Kidney epithelial cell (primary cell): ENCODE data around the gene LRP2. TPM values are rescaled to one million over a fixed set of nuclear protein-coding genes. Genes with fewer than 3 reads are reported as not detected.
"Not testable (repeated sequence)": the region's sequence is repeated elsewhere in the genome, so short reads cannot be mapped to it uniquely, and the experiment has no call there.

Experiments used
- DNase-seq: peaks from one replicate; pipeline ENCODE4 v3.0.0-alpha.2; 2010; ENCODE audit warnings: low read depth
- H3K27me3 ChIP-seq: 2 replicates; pipeline ENCODE4 v1.6.0; 2011; ENCODE audit warnings: low read length; ENCODE audit not compliant: control insufficient read depth, insufficient read depth
- H3K36me3 ChIP-seq: 2 replicates; pipeline ENCODE4 v1.5.1; 2011; ENCODE audit warnings: low read length; ENCODE audit not compliant: control insufficient read depth, insufficient read depth
- H3K4me3 ChIP-seq: 2 replicates; pipeline ENCODE4 v1.5.1; 2011; ENCODE audit warnings: low read depth, mild to moderate bottlenecking, control low read depth, low read length
- CTCF ChIP-seq: IDR thresholded peaks from 2 replicates; pipeline ENCODE4 v1.5.1; 2011; ENCODE audit warnings: mild to moderate bottlenecking, moderate library complexity, low read length, control low read depth, inconsistent platforms; ENCODE audit not compliant: insufficient read depth, poor library complexity, severe bottlenecking
- total RNA-seq: library from RNA; depleted of rRNA; stranded (reverse); fragments of >200 nt; gene quantifications from 2 replicates; pipeline ENCODE4 v1.2.3, GENCODE V29; 2015

The LRP2 gene
- total RNA-seq, 1 donor from 2014 or later, result 1.4 TPM

GRCh38 chr2:169323841-169324240, 38.5 kb downstream of the LRP2 start:
- Histone ChIP-seq H3K4me3 (no peak overlapping the region), H3K36me3 (no peaks in the 10 kb centered on the region), H3K27me3 (peaks cover 2% of the 10 kb centered on the region)
- DNase-seq, result no peak
- TF ChIP-seq CTCF, result no peak

GRCh38 chr2:169320561-169320960, 41.8 kb downstream of the LRP2 start:
- H3K27me3 ChIP-seq, result peaks cover 2% of the 10 kb centered on the region
- no peak for DNase-seq
- H3K36me3 ChIP-seq, result no peaks in the 10 kb centered on the region
- no peak for TF ChIP-seq CTCF
- no peak overlapping the region for H3K4me3 ChIP-seq

GRCh38 chr2:169315357-169315756, 47.0 kb downstream of the LRP2 start:
- no peak for TF ChIP-seq CTCF
- no peak overlapping the region for H3K4me3 ChIP-seq
- no peak for DNase-seq
- H3K36me3 ChIP-seq, result no peaks in the 10 kb centered on the region
- H3K27me3 ChIP-seq, result no peaks in the 10 kb centered on the region

- not testable (repeated sequence) for DNase-seq, H3K36me3 ChIP-seq, H3K27me3 ChIP-seq, H3K4me3 ChIP-seq
Observed at GRCh38 chr2:169308349-169308748, 54.0 kb downstream of the LRP2 start.

- not testable (repeated sequence) for DNase-seq
Observed at GRCh38 chr2:169304689-169305088, 57.6 kb downstream of the LRP2 start.

GRCh38 chr2:169303579-169304305, 58.6 kb downstream of the LRP2 start:
- no peaks in the 10 kb centered on the region for H3K36me3 ChIP-seq
- H3K4me3 ChIP-seq, result no peak overlapping the region
- no peaks in the 10 kb centered on the region for H3K27me3 ChIP-seq
- TF ChIP-seq CTCF, result no peak
- no peak for DNase-seq

More at GRCh38 chr2:169304689-169305088, 57.6 kb downstream of the LRP2 start:
- not testable (repeated sequence) for H3K27me3 ChIP-seq, H3K36me3 ChIP-seq, H3K4me3 ChIP-seq

- Histone ChIP-seq H3K27me3 (no peaks in the 10 kb centered on the region), H3K36me3 (no peaks in the 10 kb centered on the region), H3K4me3 (no peak overlapping the region)
- DNase-seq, result no peak
- no peak for TF ChIP-seq CTCF
Observed at GRCh38 chr2:169302364-169302763, 60.0 kb downstream of the LRP2 start.
